DND-41 (cell line): ENCODE data around the gene C11orf58.

Experiments used
- CTCF ChIP-seq: IDR thresholded peaks from 2 replicates; pipeline ENCODE4 v1.5.1; 2012; ENCODE audit warnings: borderline replicate concordance, low read length, moderate library complexity, mild to moderate bottlenecking; ENCODE audit not compliant: poor library complexity, severe bottlenecking; ENCODE audit errors: extremely low read depth
- EZH2 ChIP-seq: IDR thresholded peaks from 3 replicates; pipeline ENCODE4 v1.6.1; 2012; ENCODE audit warnings: borderline replicate concordance, low read depth, mild to moderate bottlenecking, moderate library complexity, low read length, inconsistent platforms; ENCODE audit not compliant: severe bottlenecking

- TF ChIP-seq CTCF (no peak), EZH2 (no peak)
Observed at GRCh38 chr11:16727806-16728205, 10.6 kb upstream of the C11orf58 start.
